HepG2 (cell line): ENCODE results near the gene SEZ6. TPM values are rescaled to one million over a fixed set of nuclear protein-coding genes. Genes with fewer than 3 reads are reported as not detected.

Source experiments
- ATAC-seq: fragments of 200-7000 bp; cut with Tn5 transposase; 3 replicates; pipeline ENCODE4 v1.9.1; 2020; ENCODE audit warnings: mild to moderate bottlenecking, moderate library complexity
- BruUV-seq: library from RNA; stranded (reverse); fragments of 400-500 nt; replicated peaks from 2 replicates; lab custom pipeline; 2021; lab: Mats Ljungman, UMichigan
- CTCF ChIA-PET: fragments of 300-600 bp; formaldehyde crosslinking; extraction: SDS; loops from one replicate; lab custom pipeline; 2021; ENCODE audit warnings: low total read pairs, inconsistent platforms, low intra/inter-chr PET ratio; lab: Yijun Ruan, JAX
- POLR2A ChIA-PET: fragments of 350-600 bp; sonication (Branson Sonifier 250); formaldehyde crosslinking; loops from one replicate; lab custom pipeline; 2020; ENCODE audit warnings: antibody characterized with exemption, inconsistent platforms; lab: Yijun Ruan, JAX
- DNase-seq: peaks from one replicate; pipeline ENCODE4 v3.0.0-alpha.2; 2015; ENCODE audit warnings: low spot score
- FAIRE-seq: peaks from 3 replicates; lab custom pipeline; 2011; peaks lifted over from hg19 to GRCh38; lab: Jason Lieb, UNC
- H2AFZ ChIP-seq: one replicate; pipeline ENCODE4 v1.6.1; 2011; ENCODE audit warnings: low read length, inconsistent platforms
- H3K27ac ChIP-seq: fragments of 300-600 bp; 3 replicates; pipeline ENCODE4 v1.8.0; 2011; ENCODE audit warnings: mixed run types, mild to moderate bottlenecking, mixed read lengths, low read length, inconsistent platforms; ENCODE audit not compliant: insufficient read depth; ENCODE audit errors: extremely low read length
- H3K27me3 ChIP-seq, 2 experiments: fragments of 200-600 bp in 1 of 2; 2 replicates in 1 of 2; 3 replicates in 1 of 2; pipeline versions ENCODE4 v1.6.0 to v1.8.0; 2011; ENCODE audit warnings: low read length in 2 of 2, mild to moderate bottlenecking in 2 of 2, moderate library complexity in 2 of 2, inconsistent platforms in 1 of 2; ENCODE audit not compliant: insufficient read depth in 2 of 2, control insufficient read depth in 1 of 2
- H3K36me3 ChIP-seq, 2 experiments: fragments of 200-600 bp in 1 of 2; replicated peaks in 1 of 2; 2 replicates in 1 of 2; 3 replicates in 1 of 2; pipeline versions ENCODE4 v1.5.1 to v1.8.0; 2011; ENCODE audit warnings: low read length in 2 of 2, inconsistent platforms in 1 of 2; ENCODE audit not compliant: insufficient read depth in 2 of 2, control insufficient read depth in 1 of 2
- H3K4me1 ChIP-seq: 2 replicates; pipeline ENCODE4 v1.5.1; 2012; ENCODE audit warnings: low read length, inconsistent platforms; ENCODE audit not compliant: insufficient read depth
- H3K4me2 ChIP-seq: 2 replicates; pipeline ENCODE4 v1.6.0; 2011; ENCODE audit warnings: low read depth, low read length, inconsistent platforms
- H3K4me3 ChIP-seq, 3 experiments: fragments of 200-600 bp in 1 of 3; sonication (generic), shearing (Covaris generic) in 1 of 3; replicated peaks in 1 of 3; 2 replicates each; pipeline ENCODE4 v1.5.1; 2011 to 2016; ENCODE audit warnings: low read length in 3 of 3, inconsistent platforms in 2 of 3, low read depth in 2 of 3, mild to moderate bottlenecking in 2 of 3, control low read depth in 1 of 3, mixed read lengths in 1 of 3; ENCODE audit not compliant: insufficient read depth in 1 of 3
- H3K79me2 ChIP-seq: one replicate; pipeline ENCODE4 v1.6.1; 2011; ENCODE audit warnings: low read length, inconsistent platforms; ENCODE audit not compliant: insufficient read depth
- H3K9ac ChIP-seq: 2 replicates; pipeline ENCODE4 v1.6.0; 2011; ENCODE audit warnings: mild to moderate bottlenecking, low read depth, low read length, inconsistent platforms; ENCODE audit not compliant: insufficient read depth
- H3K9me3 ChIP-seq: 2 replicates; pipeline ENCODE4 v1.5.1; 2012; ENCODE audit warnings: mild to moderate bottlenecking, low read length
- H4K20me1 ChIP-seq: 2 replicates; pipeline ENCODE4 v1.6.0; 2011; ENCODE audit warnings: inconsistent platforms, mild to moderate bottlenecking, low read length, moderate library complexity; ENCODE audit not compliant: insufficient read depth
- ELF1 ChIP-seq: sonication (generic); formaldehyde crosslinking; IDR thresholded peaks from 2 replicates; pipeline ENCODE4 v1.4.0; 2020; ENCODE audit warnings: missing genetic modification reagents
- ERF ChIP-seq: IDR thresholded peaks from 2 replicates; pipeline ENCODE4 v1.6.1; 2018; ENCODE audit warnings: missing biosample characterization, missing genetic modification reagents
- HNRNPL ChIP-seq: fragments of 200-400 bp; formaldehyde crosslinking; IDR thresholded peaks from 2 replicates; pipeline ENCODE4 v1.6.1; 2017; ENCODE audit warnings: mild to moderate bottlenecking, low read depth, low read length
- SMARCE1 ChIP-seq: fragments of 450-650 bp; IDR thresholded peaks from 2 replicates; pipeline ENCODE4 v1.6.1; 2017; ENCODE audit warnings: borderline replicate concordance
- STAT5B ChIP-seq: sonication (generic); formaldehyde crosslinking; IDR thresholded peaks from 2 replicates; pipeline ENCODE4 v1.4.0; 2020; ENCODE audit warnings: missing genetic modification reagents
- U2AF2 ChIP-seq: fragments of 200-400 bp; formaldehyde crosslinking; IDR thresholded peaks from 2 replicates; pipeline ENCODE4 v1.6.1; 2017; ENCODE audit warnings: low read depth, mild to moderate bottlenecking, low read length
- ZBED4 ChIP-seq: sonication (generic); formaldehyde crosslinking; IDR thresholded peaks from 2 replicates; pipeline ENCODE4 v1.4.0; 2020; ENCODE audit warnings: missing genetic modification reagents, borderline replicate concordance
- ZFY ChIP-seq: sonication (generic); formaldehyde crosslinking; IDR thresholded peaks from 2 replicates; pipeline ENCODE4 v1.4.0; 2020; ENCODE audit warnings: missing genetic modification reagents
- ZNF382 ChIP-seq: sonication (generic); formaldehyde crosslinking; IDR thresholded peaks from 2 replicates; pipeline ENCODE4 v1.5.0; 2020; ENCODE audit warnings: missing genetic modification reagents, mild to moderate bottlenecking, borderline replicate concordance
- ZNF574 ChIP-seq: sonication (generic); formaldehyde crosslinking; IDR thresholded peaks from 2 replicates; pipeline ENCODE4 v1.4.0; 2020; ENCODE audit warnings: missing genetic modification reagents
- WGBS: methylation state at CpG from one replicate; pipeline ENCODE4 v1.1.6; 2017; ENCODE audit warnings: low lambda C conversion rate; 5-methylcytosine and 5-hydroxymethylcytosine counted together
- in situ Hi-C: cut with HindIII; loops from 2 replicates; pipeline ENCODE4 v1.10.0; 2017; ENCODE audit warnings: low pct_unique_long_range_greater_than_20kb; ENCODE audit not compliant: extremely low pct_ligation_motif_present
- intact Hi-C: fragments of 100-400 bp; cut with micrococcal nuclease; formaldehyde crosslinking; loops from one replicate; pipeline ENCODE4 v1.10.0; 2022; ENCODE audit not compliant: unreplicated experiment
- polyA plus RNA-seq, 8 experiments: library from polyadenylated mRNA; depleted of rRNA in 3 of 8; stranded (reverse) in 7 of 8; unstranded in 1 of 8; fragments of >200 nt; fragmentation: Illumina TruSeq in 4 of 8; extraction: Trizol in 4 of 8; gene quantifications; 2 replicates each; pipeline versions ENCODE4 v1.2.1 to v1.2.3, GENCODE V29; 2011 to 2016; ENCODE audit warnings: low read depth in 4 of 8, missing spikeins in 1 of 8, mixed read lengths in 1 of 8; ENCODE audit not compliant: insufficient read depth in 1 of 8
- total RNA-seq, 5 experiments: library from RNA; depleted of rRNA; stranded (reverse); fragments of >200 nt; fragmentation: Illumina TruSeq; extraction: Trizol; gene quantifications; 2 replicates each; pipeline ENCODE4 v1.2.3, GENCODE V29; 2016; ENCODE audit warnings: low read depth in 1 of 5

Gene SEZ6
- total and polyA plus RNA-seq, 2 of the 13 experiments (the other 11 are each of a cell fraction or from before 2014, with no cell fraction given): not detected

GRCh38 chr17:28926366-28926765 is 79.5 kb downstream of the SEZ6 start:
- CTCF ChIA-PET: no interaction called here
- no peak overlapping the region for H3K27ac ChIP-seq
- no peak overlapping the region for H2AFZ ChIP-seq
- no peak for ATAC-seq
- H3K4me1 ChIP-seq: no peaks in the 10 kb centered on the region
- WGBS: 97% methylated on average over 2 of the region's 2 CpGs
- no peak overlapping the region for H3K4me2 ChIP-seq
- POLR2A ChIA-PET: no interaction called here
- BruUV-seq: no TSS peak
- peaks cover 22 to 62% of the 10 kb centered on the region in 2 experiments for H3K36me3 ChIP-seq
- H3K9ac ChIP-seq: no peak overlapping the region
- DNase-seq: no peak
- in situ Hi-C loops (no loop called here), intact Hi-C loops (loop anchor here (10.0 kb wide), 1 partner anchor 1842 kb away; no protein-coding TSS in a partner anchor)
- no peak for FAIRE-seq
- no peak overlapping the region for H3K4me3 ChIP-seq
- no peaks in the 10 kb centered on the region for H3K27me3 ChIP-seq
- TF ChIP-seq ZNF382 (CRISPR knock-in tag) (no peak), ERF (CRISPR knock-in tag) (no peak), ELF1 (CRISPR knock-in tag) (no peak), U2AF2 (no peak), ZBED4 (no peak), ZFY (CRISPR knock-in tag) (no peak), SMARCE1 (no peak), STAT5B (no peak), HNRNPL (no peak), ZNF574 (CRISPR knock-in tag) (no peak)
- peaks cover 45% of the 10 kb centered on the region for H3K79me2 ChIP-seq
- no peaks in the 10 kb centered on the region for H3K9me3 ChIP-seq
- H4K20me1 ChIP-seq: peaks cover 7% of the 10 kb centered on the region; the same call in 1 of the 2 replicates
